KBM-7 (cell line): ENCODE measurements around the gene NCR2.
A peak's percentile ranks its signal among the peaks of the same experiment; 100 is the strongest.

Source experiments
- DNase-seq: peaks from one replicate; pipeline ENCODE4 v3.0.0-alpha.2; 2015
- in situ Hi-C: fragments of 300-500 bp; cut with MboI; formaldehyde crosslinking; loops from 2 replicates; pipeline ENCODE4 v1.14.3; 2020; ENCODE audit warnings: low sequenced_read_pairs, low pct_unique_long_range_greater_than_20kb, mixed read lengths

Gene NCR2

DNA sequence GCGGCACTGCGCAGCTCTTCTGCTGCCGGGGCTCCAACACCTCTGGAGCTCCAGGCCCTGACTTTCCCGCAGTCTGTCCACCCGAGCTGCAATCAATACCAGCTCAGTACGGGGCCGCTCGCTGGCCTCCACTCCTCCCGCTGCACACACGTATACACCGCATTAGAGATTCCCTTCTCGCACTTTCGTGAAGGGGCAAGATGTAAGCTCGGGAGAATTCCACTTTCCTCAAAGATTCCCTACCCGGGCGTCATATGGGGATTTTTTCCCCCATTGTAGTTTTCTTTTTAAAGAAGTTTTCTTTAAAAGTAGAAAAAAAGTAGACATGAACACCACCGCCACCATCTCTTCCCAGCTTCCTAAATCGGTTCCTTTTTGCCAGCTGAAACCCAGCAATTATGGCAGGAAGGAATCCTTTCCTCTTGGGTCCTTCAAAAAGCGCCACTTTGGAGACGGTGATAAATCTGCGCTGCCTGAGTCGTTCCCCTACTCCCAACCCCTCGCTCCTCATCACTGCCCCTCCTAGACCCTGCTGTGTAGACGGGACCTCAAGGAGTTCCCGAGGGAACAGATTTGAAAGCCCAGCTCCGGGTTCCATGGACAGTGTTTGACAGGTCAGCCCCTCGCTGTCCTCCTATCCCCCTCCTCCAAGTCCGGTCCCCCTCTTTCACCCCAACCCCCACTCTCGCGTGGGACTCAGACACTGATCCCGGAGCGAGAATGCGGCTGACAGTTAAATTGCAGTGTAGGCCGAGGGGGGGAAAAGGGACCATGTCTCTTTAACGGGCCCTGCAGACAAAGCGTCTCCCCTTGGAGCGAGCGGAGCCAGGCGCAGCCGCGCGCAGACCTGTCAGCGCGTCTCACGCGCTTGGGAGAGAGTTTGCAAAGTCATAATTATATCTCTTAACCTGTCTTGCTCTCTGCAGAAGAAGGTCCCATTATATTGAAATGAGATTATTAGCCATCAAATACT lies 39.5 kb downstream of the NCR2 start:
- in situ Hi-C loops = loop anchor here (10.0 kb wide), 2 partner anchors 220 to 300 kb away; no protein-coding TSS in a partner anchor
- DNase-seq = no peak

DNA sequence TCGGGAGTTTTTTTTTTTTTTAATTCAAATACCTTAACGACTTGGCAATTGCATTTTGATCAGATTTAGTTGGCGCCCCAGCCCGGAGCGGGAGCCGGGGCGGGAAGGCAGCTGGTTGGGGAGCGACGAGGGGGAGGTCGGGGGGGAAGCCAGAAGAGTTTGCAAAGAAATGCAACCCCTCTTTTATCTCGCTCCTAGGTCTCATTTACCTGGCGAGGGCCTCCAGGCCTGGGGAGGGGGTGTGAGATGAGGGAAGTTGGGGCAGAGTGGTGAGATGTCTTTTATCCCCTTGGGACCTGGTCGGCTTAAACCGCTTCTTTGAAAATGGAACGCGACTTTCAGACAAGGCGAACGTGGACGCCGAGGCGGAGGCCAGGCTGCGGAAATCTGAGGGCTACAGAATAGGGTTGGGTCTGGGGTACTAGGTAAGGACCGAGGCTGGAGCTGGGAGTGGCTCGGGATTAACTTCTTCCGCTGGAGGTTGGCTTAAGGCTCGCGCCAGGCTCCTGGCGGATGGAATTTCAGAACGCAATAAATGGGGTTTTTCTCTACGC lies 40.3 kb downstream of the NCR2 start:
- no peak for DNase-seq

DNA sequence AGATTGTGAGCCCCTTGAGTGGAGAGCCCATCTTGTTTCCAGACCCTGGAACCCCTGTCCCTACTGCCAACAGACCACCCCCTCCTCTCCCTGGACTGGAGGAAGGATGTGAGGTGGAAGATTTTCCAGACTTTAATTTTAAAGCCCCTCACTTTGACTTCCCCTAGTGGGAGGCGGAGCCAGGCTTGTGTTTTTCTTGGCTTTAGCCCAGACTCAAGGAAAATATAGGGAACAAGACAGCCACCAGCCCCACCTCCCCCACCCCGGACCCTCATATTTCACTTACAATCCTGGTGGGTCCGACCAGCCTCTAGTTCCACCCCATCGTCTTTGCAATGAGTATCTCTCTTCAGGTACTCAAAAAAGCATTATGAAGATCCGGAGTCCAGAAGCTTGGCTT lies 40.8 kb downstream of the NCR2 start:
- in situ Hi-C loops = loop anchor here (10.0 kb wide), 2 partner anchors 219 to 299 kb away; no protein-coding TSS in a partner anchor
- no peak for DNase-seq

More for the DNA sequence above, 40.3 kb downstream of the NCR2 start:
- in situ Hi-C loops = loop anchor here (10.0 kb wide), 2 partner anchors 219 to 299 kb away; no protein-coding TSS in a partner anchor

DNA sequence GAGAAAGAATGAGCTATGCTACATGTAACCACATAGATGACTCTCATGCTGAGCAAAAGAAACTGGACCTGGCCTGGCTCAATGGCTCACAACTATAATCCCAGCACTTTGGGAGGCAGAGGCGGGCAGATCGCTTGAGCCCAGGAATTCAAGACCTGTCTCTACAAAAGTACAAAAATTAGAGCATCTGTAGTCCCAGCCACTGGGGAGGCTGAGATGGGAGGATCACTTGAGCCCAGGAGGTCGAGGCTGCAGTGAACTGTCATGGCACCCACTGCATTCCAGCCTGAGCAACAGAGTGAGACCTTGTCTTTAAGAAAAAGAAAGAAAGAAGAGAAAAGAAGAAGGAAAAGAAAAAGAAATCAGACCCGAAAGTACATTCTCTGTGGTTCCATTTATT lies 41.7 kb downstream of the NCR2 start:
- in situ Hi-C loops = loop anchor here (10.0 kb wide), 2 partner anchors 218 to 298 kb away; no protein-coding TSS in a partner anchor

DNA sequence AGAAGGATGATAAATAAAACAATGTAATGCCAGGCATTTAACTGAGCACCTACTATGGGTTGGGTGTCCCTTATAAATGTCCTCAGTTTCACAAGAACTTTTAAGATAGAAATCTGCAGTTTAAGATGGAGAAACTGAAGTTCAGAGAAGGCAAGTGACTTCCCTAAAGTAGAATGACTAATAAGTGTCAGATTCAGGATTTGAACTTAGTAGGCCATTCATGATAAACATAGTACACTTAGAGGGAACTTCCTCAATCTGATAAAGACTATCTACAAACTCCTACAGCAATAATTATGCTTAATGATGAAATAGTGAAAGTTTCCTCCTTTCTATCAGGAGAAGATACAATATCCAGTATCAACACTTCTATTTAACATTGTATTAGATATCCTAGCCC lies 43.9 kb downstream of the NCR2 start:
- in situ Hi-C loops = loop anchor here (10.0 kb wide), 2 partner anchors 215 to 295 kb away; no protein-coding TSS in a partner anchor
- no peak for DNase-seq

More for the DNA sequence above, 41.7 kb downstream of the NCR2 start:
- DNase-seq = no peak

DNA sequence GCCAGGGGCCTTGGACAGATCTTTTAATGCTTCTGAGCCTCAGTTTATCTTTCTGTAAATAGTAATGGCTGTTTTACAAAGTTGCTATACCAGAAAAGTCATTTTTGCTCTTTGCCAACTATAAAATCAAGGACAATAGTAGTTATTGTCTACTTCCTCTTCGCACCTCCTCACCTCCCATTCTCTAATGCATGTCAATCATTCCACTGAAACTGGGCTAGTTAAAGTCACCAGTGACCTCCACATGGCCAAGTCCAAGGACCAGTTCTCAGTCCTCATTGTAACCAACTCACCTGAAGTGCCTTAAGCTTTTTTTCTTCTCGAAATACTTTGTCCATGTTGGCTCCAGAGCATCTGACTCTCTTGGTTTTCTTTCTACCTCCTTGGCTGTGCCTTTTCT lies 51.2 kb downstream of the NCR2 start:
- DNase-seq = no peak
- in situ Hi-C loops = no loop called here

DNA sequence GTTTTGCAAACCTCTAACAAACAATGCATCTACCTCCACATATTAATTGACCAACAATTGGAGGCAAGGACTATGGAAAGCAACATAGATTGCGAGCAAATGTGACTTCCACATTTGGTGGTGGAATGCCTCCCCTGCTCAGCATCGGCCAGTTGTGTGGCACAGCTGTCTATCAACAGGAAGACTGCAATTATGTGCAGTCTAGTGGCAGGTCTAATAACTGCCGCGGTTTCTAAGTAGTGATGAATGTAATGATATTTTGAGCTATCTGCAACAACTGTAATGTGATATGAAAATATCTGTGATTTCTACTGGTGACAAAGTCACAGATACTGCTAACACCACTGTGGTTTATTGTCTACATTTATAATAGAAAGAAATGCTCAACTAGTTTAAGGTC lies 56.8 kb downstream of the NCR2 start:
- in situ Hi-C loops = no loop called here
- peak; percentile 46 for DNase-seq

DNA sequence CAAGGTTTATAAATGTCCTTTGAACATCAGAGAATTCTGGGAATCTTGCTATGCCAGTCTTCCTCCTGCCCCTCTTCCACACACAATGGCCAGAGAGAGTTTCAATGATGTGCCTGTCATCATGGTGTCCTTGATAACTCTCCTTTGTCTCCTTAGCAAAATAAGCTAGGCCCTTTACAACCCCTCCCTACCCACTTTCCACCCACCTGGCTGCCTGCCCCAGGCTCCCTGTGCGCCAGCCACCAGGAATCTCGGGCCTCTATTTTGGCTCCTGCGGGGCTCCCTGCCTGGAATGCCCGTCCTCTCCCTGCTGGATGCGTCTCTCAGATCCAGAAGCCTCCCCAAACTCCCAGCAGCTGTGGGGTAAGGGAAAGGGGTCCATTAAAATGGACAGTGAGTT lies 60.9 kb downstream of the NCR2 start:
- in situ Hi-C loops = no loop called here
- DNase-seq = no peak

DNA sequence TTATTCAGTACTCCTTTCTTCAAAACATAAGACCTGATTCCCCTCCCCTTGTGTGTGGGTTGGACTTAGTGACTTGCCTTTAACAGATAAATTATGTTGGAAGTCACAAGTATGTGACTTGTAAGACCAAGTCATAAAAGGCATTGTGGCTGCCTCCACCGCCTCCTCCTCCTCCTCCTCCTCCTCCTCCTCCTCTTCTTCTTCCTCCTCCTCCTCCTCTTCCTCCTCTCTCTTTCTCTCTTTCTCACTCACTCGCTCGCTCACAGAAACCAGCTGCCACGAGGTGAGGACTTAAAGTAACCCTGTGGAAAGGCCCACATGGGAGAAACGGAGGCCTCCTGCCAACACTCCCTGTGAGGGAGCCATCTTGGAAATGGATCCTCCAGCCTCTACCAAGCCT lies 64.0 kb downstream of the NCR2 start:
- in situ Hi-C loops = no loop called here
- DNase-seq = no peak
